ENCODE results near the gene FBLN7.
A peak's percentile ranks its signal among the peaks of the same experiment; 100 is the strongest.
"Not testable (repeated sequence)": the region's sequence is repeated elsewhere in the genome, so short reads cannot be mapped to it uniquely, and the experiment has no call there.

Gene FBLN7

DNA sequence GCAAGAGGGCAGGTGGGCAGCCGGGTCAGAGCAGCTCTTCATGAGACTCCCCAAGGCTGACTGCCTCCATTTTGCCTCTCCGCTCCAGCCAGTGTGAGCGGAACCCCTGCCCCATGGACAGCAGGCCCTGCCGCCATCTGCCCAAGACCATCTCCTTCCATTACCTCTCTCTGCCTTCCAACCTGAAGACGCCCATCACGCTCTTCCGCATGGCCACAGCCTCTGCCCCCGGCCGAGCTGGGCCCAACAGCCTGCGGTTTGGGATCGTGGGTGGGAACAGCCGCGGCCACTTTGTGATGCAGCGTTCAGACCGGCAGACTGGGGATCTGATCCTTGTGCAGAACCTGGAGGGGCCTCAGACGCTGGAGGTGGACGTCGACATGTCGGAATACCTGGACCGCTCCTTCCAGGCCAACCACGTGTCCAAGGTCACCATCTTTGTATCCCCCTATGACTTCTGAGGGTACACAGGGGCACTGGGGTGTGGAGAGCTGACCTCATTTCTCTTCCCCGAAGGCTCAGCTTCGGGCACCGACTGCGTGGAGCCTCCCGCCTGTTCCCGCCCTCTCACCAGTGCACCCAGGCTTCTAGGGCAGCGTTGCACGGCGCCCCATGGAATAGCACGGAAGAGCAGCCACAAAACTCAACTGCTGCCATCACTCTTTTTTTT is 49.0 kb downstream of the FBLN7 start:
- DNase-seq, result no peak

DNA sequence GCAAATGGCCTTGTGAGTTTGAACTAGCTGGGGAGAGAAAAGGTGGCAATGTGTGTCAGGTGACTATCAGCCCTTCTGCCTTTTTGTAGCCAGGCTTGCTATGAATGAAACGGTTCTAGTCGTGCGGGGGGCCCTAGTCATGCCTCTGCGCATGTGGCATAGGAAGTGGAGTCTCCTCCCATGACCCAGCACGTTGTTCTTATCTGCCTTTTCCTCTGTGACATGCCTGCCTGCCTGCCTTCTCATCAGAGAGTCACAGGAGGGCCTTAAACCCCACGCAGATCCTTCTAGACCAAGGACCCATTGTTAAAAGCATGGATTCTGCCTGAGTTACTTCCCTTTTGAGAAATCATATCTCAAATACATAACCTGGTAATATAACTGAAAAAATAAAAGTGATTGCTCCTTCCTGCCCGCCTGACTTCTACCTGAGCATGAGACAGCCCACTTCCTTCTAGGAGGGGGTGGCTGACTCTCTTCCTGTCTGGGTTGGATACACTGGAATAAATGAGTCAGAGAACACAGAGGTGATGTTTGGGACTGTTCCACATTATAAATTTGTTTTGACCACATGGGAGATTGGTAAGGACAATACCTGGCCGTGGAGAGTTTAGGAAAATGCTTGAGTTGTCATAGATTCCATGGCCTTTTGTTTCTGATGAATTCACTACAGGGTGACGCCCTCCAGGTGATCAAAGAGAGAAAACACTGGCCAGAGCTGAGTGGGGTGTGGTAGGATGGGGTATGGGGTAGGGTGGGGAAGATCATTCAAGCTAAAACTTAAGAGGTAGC is 49.8 kb downstream of the FBLN7 start:
- peak; percentile 68 for DNase-seq

- no peak for DNase-seq
These were observed 50.9 kb downstream of the FBLN7 start for GRCh38 chr2:112189001-112189556.

DNA sequence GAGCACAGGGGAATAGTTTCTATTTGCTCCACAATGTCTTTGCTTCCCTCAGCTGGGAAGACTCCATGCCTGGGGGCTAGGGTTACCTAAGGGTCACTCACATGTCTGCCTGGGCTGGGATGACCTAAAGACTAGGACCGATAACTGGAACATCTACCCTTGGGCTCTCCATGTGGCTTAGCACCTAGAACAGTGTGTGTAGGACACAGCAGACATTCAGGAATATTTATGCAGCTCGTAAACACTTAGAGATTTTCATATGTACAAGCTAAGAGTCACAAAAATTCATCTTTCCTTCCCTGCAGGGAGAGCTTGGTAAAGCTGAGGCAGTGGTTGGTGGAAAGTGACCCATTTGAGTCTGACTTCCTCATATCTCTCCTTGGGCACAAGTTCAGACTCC is 55.8 kb downstream of the FBLN7 start:
- DNase-seq, result no peak

GRCh38 chr2:112194482-112194881 is 56.3 kb downstream of the FBLN7 start:
- DNase-seq, result no peak

DNA sequence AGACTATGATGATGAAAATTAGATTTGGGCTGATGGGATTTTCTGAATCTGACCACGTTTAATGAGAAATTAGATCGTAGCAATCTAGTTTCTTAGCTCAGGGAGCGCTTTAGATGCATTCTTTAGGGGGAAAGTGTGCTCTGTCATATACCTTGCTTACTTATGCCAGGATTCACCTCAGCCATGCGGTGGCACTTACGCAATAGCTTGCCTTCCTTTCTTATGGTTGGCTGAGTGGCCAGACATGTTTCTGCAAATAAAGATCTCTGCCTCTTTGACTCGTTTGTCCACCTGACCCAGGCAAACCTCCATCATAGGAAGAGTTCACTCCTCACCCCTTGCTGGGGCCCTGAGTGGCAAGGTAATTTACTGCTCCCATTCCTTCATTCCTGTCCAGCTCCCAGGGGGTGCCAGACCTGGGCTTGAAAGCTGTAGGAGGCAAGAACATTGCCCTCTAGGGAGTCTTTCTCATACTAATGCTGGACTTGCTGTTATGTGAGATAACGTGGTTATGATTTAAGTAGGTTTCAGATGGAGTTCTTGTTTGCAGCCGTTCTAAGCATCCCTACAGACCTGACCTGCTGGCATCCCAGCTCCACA is 57.1 kb downstream of the FBLN7 start:
- no peak for DNase-seq

GRCh38 chr2:112195950-112196349 is 57.8 kb downstream of the FBLN7 start:
- no peak for DNase-seq

- DNase-seq, result no peak
These were observed 59.7 kb downstream of the FBLN7 start for GRCh38 chr2:112197868-112198267.

- no peak for DNase-seq
These were observed 60.6 kb downstream of the FBLN7 start for GRCh38 chr2:112198780-112199179.

DNA sequence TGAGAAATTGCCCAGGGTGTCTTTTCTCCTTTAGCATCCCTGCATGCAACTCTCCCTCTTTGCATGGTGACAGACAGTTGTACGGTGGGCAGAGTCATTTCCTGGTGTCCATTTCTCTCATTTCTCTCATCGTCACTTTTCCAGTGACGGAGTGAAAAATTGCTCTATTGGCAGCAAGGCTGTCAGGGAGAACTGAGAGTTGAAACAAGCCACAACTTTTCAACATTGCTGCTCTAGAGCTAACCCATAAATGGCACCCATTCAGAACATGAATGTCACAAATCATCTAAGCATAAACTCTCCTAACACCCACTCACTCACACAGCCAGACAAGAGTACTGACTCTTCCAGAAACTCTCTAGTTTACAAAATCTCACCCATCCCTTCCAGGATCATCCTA is 61.0 kb downstream of the FBLN7 start:
- DNase-seq, result no peak

DNA sequence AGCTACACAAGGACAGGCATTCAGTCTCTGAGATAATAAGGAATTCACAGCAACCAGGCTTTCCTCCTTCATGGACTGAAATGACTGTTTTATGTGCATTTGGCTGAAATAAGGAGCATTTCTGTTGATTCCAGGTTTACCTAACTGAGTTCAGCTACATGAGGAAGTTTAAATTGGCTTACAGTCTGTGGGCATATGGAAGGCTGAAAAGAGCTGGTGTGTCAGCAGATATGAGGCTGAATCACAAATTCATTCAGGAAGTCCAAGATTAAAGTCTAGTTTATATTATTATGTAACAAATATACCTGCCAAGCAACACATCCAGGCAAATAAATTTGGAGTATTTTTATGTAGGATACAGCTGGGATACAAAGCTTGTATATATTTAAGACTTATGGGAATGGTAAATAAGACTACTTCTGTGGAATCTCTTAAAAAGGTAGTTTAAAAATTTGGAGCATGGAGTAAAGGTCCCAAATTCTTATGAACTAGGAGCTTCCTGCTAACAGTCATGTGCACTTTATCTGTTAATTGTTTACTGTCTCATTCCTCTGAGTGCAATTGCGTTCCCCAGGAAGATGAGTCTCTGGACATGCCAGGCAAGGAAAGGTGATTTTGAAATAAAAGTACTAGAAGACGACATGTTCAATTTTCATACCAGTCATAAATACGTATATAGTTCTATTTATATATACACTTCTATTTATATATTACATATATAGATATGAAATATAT is 63.7 kb downstream of the FBLN7 start:
- no peak for DNase-seq

DNA sequence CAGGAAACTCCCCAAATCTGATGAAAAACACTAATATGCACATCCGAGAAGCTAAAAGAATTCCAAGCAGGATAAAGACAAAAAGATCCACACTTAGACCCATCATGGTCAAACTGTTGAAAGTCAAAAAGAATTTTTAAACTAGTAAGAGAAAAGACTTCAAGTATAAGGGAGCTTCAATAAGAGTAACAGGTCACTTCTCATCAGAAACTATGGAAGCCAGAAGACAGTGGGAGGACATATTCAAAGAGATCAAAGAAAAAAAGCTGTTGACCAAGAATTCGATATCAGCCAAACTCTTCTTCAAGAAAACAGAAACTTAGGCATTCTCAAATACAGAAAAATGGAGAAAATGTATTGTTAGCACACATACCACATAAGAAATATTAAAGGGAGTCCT is 66.2 kb downstream of the FBLN7 start:
- DNase-seq, result no peak

- not testable (repeated sequence) for DNase-seq
These were observed 69.7 kb downstream of the FBLN7 start for GRCh38 chr2:112207905-112208304.

DNA sequence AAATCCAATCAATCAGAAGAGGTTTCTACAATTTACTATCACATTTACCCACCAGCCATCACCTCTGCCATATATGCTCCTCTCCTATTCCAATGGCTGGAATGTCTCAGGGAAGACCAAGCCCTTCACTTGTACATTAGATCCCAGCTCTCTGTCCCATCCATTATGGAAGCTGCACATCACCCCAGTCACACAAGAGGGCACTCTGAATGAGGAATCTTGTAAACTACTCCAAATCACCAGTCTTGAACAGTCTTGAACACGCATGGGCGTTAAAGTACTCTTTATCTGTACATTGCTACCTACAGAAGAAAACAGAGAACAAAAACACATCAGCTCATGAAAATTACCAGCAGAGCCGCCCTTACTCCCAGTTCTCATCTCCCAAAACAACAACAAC is 78.0 kb downstream of the FBLN7 start:
- no peak for DNase-seq

DNA sequence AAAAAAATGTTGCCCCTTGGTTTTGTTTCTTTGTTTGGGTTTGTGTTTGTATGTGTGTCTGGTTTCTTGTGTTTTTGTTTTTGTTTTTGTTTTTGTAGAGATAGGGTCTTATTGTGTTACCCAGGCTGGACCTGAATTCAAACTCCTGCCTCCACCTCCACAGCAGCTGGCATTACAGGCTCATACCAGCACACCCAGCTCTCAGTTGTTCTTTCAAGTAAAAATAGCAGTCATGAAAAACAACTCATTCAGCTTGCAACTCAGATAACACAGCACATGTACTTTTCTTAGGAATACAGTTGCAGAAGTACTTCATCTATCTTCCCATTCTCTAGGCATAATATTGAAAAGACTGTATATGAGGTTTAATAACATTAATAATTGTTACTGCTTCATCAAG is 79.7 kb downstream of the FBLN7 start:
- no peak for DNase-seq

GRCh38 chr2:112220186-112220585 is 82.0 kb downstream of the FBLN7 start:
- no peak for DNase-seq

DNA sequence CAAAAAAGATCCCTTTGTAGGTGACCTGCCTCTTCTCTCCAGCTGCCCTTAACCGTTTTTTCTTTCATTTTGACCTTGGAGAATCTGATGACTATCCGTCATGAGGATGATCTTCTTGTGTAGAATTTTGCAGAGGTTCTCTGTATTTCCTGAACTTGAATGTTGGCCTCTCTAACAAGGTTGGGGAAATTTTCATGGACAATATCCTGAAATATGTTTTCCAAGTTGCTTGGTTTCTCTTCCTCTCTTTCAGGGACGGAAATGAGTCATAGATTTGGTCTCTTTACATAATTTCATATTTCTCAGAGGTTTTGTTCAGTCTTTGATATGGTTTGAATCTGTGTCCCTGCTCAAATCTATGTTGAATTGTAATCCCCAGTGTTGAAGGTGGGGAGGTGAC is 82.6 kb downstream of the FBLN7 start:
- DNase-seq, result no peak

- no peak for DNase-seq
These were observed 91.2 kb downstream of the FBLN7 start for GRCh38 chr2:112229348-112229747.

DNA sequence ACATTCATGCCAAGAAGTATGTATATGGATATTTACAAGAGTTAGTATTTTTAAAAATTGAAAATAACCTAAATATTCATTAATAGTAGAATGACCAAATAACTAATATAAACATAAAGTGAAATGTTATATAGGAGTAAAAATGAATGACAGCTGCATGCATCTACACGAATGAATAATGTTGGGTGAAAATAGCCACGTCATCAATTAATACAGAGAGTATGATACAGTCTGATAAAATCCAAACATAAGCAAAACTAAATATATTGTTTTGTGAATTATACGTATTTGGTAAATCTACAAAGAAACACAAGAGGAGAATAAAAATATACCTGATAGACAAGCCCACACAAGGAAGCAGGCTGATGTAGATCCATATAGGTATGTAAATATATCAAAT is 92.2 kb downstream of the FBLN7 start:
- no peak for DNase-seq
